ENCODE measurements around the gene UBASH3B. TPM values are rescaled to one million over a fixed set of nuclear protein-coding genes. Genes with fewer than 3 reads are reported as not detected.

The UBASH3B gene
- total RNA-seq, 1 experiment from 2014 or later, result 8.0 TPM

- Histone ChIP-seq H3K9me3 (ENCODE audit: control insufficient read depth, low read depth, low read length) (no peaks in the 10 kb centered on the region), H3T11ph (ENCODE audit: low read length) (no peak overlapping the region), H3K18ac (ENCODE audit: insufficient read length, low read depth, low read length) (no peak overlapping the region), H3K56ac (ENCODE audit: insufficient read length, low read depth, low read length) (no peak overlapping the region), H4K20me1 (ENCODE audit: control insufficient read depth, insufficient read depth, insufficient read length) (no peaks in the 10 kb centered on the region), H2BK12ac (ENCODE audit: insufficient read length, low read depth, low read length) (no peak overlapping the region), H2BK5ac (ENCODE audit: insufficient read length, low read length) (no peak overlapping the region), H3K9ac (ENCODE audit: extremely low read depth, insufficient read length, low read length) (no peak overlapping the region), H4K8ac (replicated peaks; ENCODE audit: insufficient read length, low read depth, low read length) (no peak overlapping the region), H2AFZ (ENCODE audit: low read length) (no peak overlapping the region), H3K79me2 (ENCODE audit: insufficient read depth, low read length) (no peaks in the 10 kb centered on the region), H3K23me2 (ENCODE audit: insufficient read length, low read depth, low read length, poor library complexity, severe bottlenecking) (no peaks in the 10 kb centered on the region), H3K27ac (ENCODE audit: insufficient read length, low read depth, low read length) (no peak overlapping the region), H2BK15ac (ENCODE audit: low read depth, low read length) (no peak overlapping the region), H3K79me1 (ENCODE audit: insufficient read depth, low read depth, low read length, poor library complexity, severe bottlenecking) (no peaks in the 10 kb centered on the region), H2AK5ac (ENCODE audit: insufficient read length, low read length) (no peak overlapping the region), H3K4ac (ENCODE audit: low read depth, low read length) (no peak overlapping the region), H4K91ac (ENCODE audit: insufficient read length, low read depth, low read length) (no peak overlapping the region), H3K4me2 (ENCODE audit: insufficient read depth, insufficient read length, low read length) (no peak overlapping the region), H3K23ac (ENCODE audit: insufficient read length, low read depth, low read length) (no peak overlapping the region), H3K27me3 (ENCODE audit: insufficient read depth, low read length) (no peaks in the 10 kb centered on the region), H3K14ac (ENCODE audit: insufficient read depth, low read length) (no peak overlapping the region), H3K4me1 (ENCODE audit: insufficient read depth, low read length) (no peaks in the 10 kb centered on the region), H2BK20ac (ENCODE audit: low read depth, low read length, poor library complexity, severe bottlenecking) (no peak overlapping the region), H4K5ac (ENCODE audit: insufficient read length, low read depth, low read length) (no peak overlapping the region), H2BK120ac (ENCODE audit: low read depth, low read length, poor library complexity, severe bottlenecking) (no peak overlapping the region)
- Mint-ChIP-seq H3K4me3 (no peak overlapping the region), H3K9me3 (no peaks in the 10 kb centered on the region), H3K27ac (no peak overlapping the region), H3K36me3 (ENCODE audit: insufficient read depth in 1 of 3, low read depth in 3 of 3) (peaks cover 0 to 12% (median 3%) of the 10 kb centered on the region in 3 experiments; a peak in 3 of 7 replicates), H3K4me1 (peaks cover 0 to 3% of the 10 kb centered on the region in 2 experiments; a peak in 1 of 4 replicates), H3K27me3 (ENCODE audit: low read depth) (no peaks in the 10 kb centered on the region)
- no CpG with 5 or more reads among the region's 5 CpGs for WGBS (ENCODE audit: extremely low coverage, insufficient read length, low lambda C conversion rate)
- DNase-seq, result no peak
- no peak for TF ChIP-seq CTCF (conservative IDR thresholded peaks at IDR 0.05)
Measured at GRCh38 chr11:122795307-122795706, 139.8 kb downstream of the UBASH3B start.
